Measurements from ENCODE around the gene C19orf53.
"Not testable (repeated sequence)": the region's sequence is repeated elsewhere in the genome, so short reads cannot be mapped to it uniquely, and the experiment has no call there.

The C19orf53 gene

GRCh38 chr19:13774217-13775191, at the start of gene C19orf53:
TSS of gene C19orf53 (plus strand) at chr19:13774456. CDS start at chr19:13774478, 22 bp downstream.
- DNase-seq: peak; percentile 87 to 89

- no peak for DNase-seq
These were observed 47.9 kb upstream of the C19orf53 start for GRCh38 chr19:13726323-13726722.

- DNase-seq: no peak
These were observed 46.5 kb upstream of the C19orf53 start for GRCh38 chr19:13727798-13728197.

- DNase-seq: no peak
These were observed 44.4 kb upstream of the C19orf53 start for GRCh38 chr19:13729859-13730258.

GRCh38 chr19:13731147-13731964, 42.9 kb upstream of the C19orf53 start:
- peak; percentile 92 to 97 for DNase-seq

- DNase-seq: no peak
These were observed 41.9 kb upstream of the C19orf53 start for GRCh38 chr19:13732337-13732736.

GRCh38 chr19:13734751-13735150, 39.5 kb upstream of the C19orf53 start:
- DNase-seq: no peak

- DNase-seq: no peak
These were observed 36.2 kb upstream of the C19orf53 start for GRCh38 chr19:13738073-13738472.

- DNase-seq: no peak
These were observed 32.4 kb upstream of the C19orf53 start for GRCh38 chr19:13741893-13742292.

GRCh38 chr19:13742756-13743155, 31.5 kb upstream of the C19orf53 start:
- DNase-seq: no peak

- DNase-seq: no peak
These were observed 30.1 kb upstream of the C19orf53 start for GRCh38 chr19:13744174-13744573.

GRCh38 chr19:13747098-13747453, 27.2 kb upstream of the C19orf53 start:
- no peak for DNase-seq

- no peak for DNase-seq
These were observed 26.0 kb upstream of the C19orf53 start for GRCh38 chr19:13748169-13748828.

GRCh38 chr19:13751436-13751835, 22.8 kb upstream of the C19orf53 start:
- DNase-seq: no peak

- not testable (repeated sequence) for DNase-seq
These were observed 20.6 kb upstream of the C19orf53 start for GRCh38 chr19:13753622-13754021.

- no peak for DNase-seq
These were observed 18.0 kb upstream of the C19orf53 start for GRCh38 chr19:13756210-13756609.

GRCh38 chr19:13757805-13758772, 16.2 kb upstream of the C19orf53 start:
- no peak for DNase-seq

GRCh38 chr19:13758795-13759194, 15.5 kb upstream of the C19orf53 start:
- no peak for DNase-seq

- DNase-seq: no peak
These were observed 12.8 kb upstream of the C19orf53 start for GRCh38 chr19:13761423-13761822.

GRCh38 chr19:13762635-13763235, 11.5 kb upstream of the C19orf53 start:
- no peak for DNase-seq

GRCh38 chr19:13763265-13763664, 11.0 kb upstream of the C19orf53 start:
- no peak for DNase-seq
